Stimulated activated CD8-positive, alpha-beta memory T cell treated with anti-CD3 and anti-CD28 coated beads, Interleukin-15, amount 100 ng/mL, for 1 hour (primary cell): Measurements from ENCODE around the gene PTTG1IP.
"Not testable (repeated sequence)": the region's sequence is repeated elsewhere in the genome, so short reads cannot be mapped to it uniquely, and the experiment has no call there.

Experiments
- DNase-seq: peaks from one replicate; pipeline ENCODE4 v3.0.0-alpha.2; 2020; ENCODE audit warnings: low read depth

The PTTG1IP gene

GRCh38 chr21:44881198-44881872 lies 7.8 kb upstream of the PTTG1IP start:
- DNase-seq, result no peak

- DNase-seq, result no peak
Observed at GRCh38 chr21:44880405-44881197, 7.1 kb upstream of the PTTG1IP start.

GRCh38 chr21:44879238-44879637 lies 5.7 kb upstream of the PTTG1IP start:
- DNase-seq, result not testable (repeated sequence)

GRCh38 chr21:44878053-44878982 lies 4.8 kb upstream of the PTTG1IP start:
- no peak for DNase-seq

- DNase-seq, result no peak
Observed at GRCh38 chr21:44876849-44877575, 3.5 kb upstream of the PTTG1IP start.

- DNase-seq, result no peak
Observed at GRCh38 chr21:44875316-44875700, 1.8 kb upstream of the PTTG1IP start.

GRCh38 chr21:44874497-44875315 lies 1.2 kb upstream of the PTTG1IP start:
- no peak for DNase-seq

- DNase-seq, result no peak
Observed at GRCh38 chr21:44874240-44874496, 678 bp upstream of the PTTG1IP start.

GRCh38 chr21:44872649-44873355 lies 688 bp downstream of the PTTG1IP start:
- DNase-seq, result no peak

GRCh38 chr21:44872323-44872648 lies 1.2 kb downstream of the PTTG1IP start:
- DNase-seq, result no peak

GRCh38 chr21:44871576-44872269 lies 1.8 kb downstream of the PTTG1IP start:
- DNase-seq, result no peak

- no peak for DNase-seq
Observed at GRCh38 chr21:44870748-44871495, 2.6 kb downstream of the PTTG1IP start.

GRCh38 chr21:44869781-44870747 lies 3.4 kb downstream of the PTTG1IP start:
- no peak for DNase-seq

- no peak for DNase-seq
Observed at GRCh38 chr21:44868707-44869106, 4.8 kb downstream of the PTTG1IP start.

- DNase-seq, result no peak
Observed at GRCh38 chr21:44867999-44868700, 5.3 kb downstream of the PTTG1IP start.

- DNase-seq, result no peak
Observed at GRCh38 chr21:44867464-44867863, 6.0 kb downstream of the PTTG1IP start.

- no peak for DNase-seq
Observed at GRCh38 chr21:44866780-44867179, 6.7 kb downstream of the PTTG1IP start.
